GM23338 (cell line): Measurements from ENCODE around the gene NINL. TPM values are rescaled to one million over a fixed set of nuclear protein-coding genes. Genes with fewer than 3 reads are reported as not detected.

Experiments used
- ATAC-seq: fragments of 200-7000 bp; cut with Tn5 transposase; 3 replicates; pipeline ENCODE4 v1.9.1; 2020
- DNase-seq: peaks from one replicate; pipeline ENCODE4 v3.0.0-alpha.2; 2015; ENCODE audit warnings: low spot score
- H2AFZ ChIP-seq: fragments of 200-600 bp; sonication (generic); 2 replicates; pipeline ENCODE4 v1.8.0; 2016; ENCODE audit warnings: antibody characterized with exemption, mild to moderate bottlenecking, moderate library complexity
- H3F3A ChIP-seq: fragments of 200-600 bp; sonication (generic); replicated peaks from 2 replicates; pipeline ENCODE4 v1.8.0; 2017; ENCODE audit warnings: antibody characterized with exemption, mixed run types, low read depth
- H3K27ac ChIP-seq: fragments of 200-600 bp; sonication (generic); 2 replicates; pipeline ENCODE4 v1.6.1; 2016; ENCODE audit warnings: low read depth
- H3K27me3 ChIP-seq: fragments of 200-600 bp; sonication (generic); 2 replicates; pipeline ENCODE4 v1.8.0; 2016; ENCODE audit warnings: mild to moderate bottlenecking, mixed run types, moderate library complexity; ENCODE audit not compliant: insufficient read depth
- H3K36me3 ChIP-seq: fragments of 200-600 bp; sonication (generic); 2 replicates; pipeline ENCODE4 v1.8.0; 2016; ENCODE audit warnings: mild to moderate bottlenecking; ENCODE audit not compliant: insufficient read depth
- H3K4me1 ChIP-seq: fragments of 200-600 bp; sonication (generic); 2 replicates; pipeline ENCODE4 v1.8.0; 2016; ENCODE audit warnings: mild to moderate bottlenecking, moderate library complexity; ENCODE audit not compliant: insufficient read depth
- H3K4me2 ChIP-seq: fragments of 200-600 bp; sonication (generic); 2 replicates; pipeline ENCODE4 v1.7.1; 2017; ENCODE audit warnings: mixed run types
- H3K4me3 ChIP-seq: fragments of 200-600 bp; sonication (generic); 2 replicates; pipeline ENCODE4 v1.6.1; 2016; ENCODE audit warnings: mixed run types
- H3K79me2 ChIP-seq: fragments of 200-600 bp; sonication (generic); replicated peaks from 2 replicates; pipeline ENCODE4 v1.8.0; 2017; ENCODE audit warnings: mild to moderate bottlenecking; ENCODE audit not compliant: insufficient read depth
- H3K9me2 ChIP-seq: fragments of 200-600 bp; sonication (generic); 2 replicates; pipeline ENCODE4 v1.8.0; 2017; ENCODE audit not compliant: insufficient read depth
- H4K20me1 ChIP-seq: fragments of 200-600 bp; sonication (generic); replicated peaks from 2 replicates; pipeline ENCODE4 v1.8.0; 2017; ENCODE audit warnings: mild to moderate bottlenecking; ENCODE audit not compliant: insufficient read depth
- H3K27ac Mint-ChIP-seq: 2 replicates; pipeline ENCODE4 v1.8.0; 2020; ENCODE audit warnings: inconsistent platforms, mild to moderate bottlenecking, moderate library complexity, mixed read lengths
- H3K27me3 Mint-ChIP-seq: 3 replicates; pipeline ENCODE4 v1.8.0; 2022; ENCODE audit warnings: low read depth, mild to moderate bottlenecking, moderate library complexity, mixed read lengths, inconsistent platforms; ENCODE audit not compliant: insufficient read depth, poor library complexity
- H3K36me3 Mint-ChIP-seq: 3 replicates; pipeline ENCODE4 v1.8.0; 2021; ENCODE audit warnings: low read depth, mild to moderate bottlenecking, inconsistent platforms, moderate library complexity, mixed read lengths
- H3K4me1 Mint-ChIP-seq: 3 replicates; pipeline ENCODE4 v1.8.0; 2020; ENCODE audit warnings: mild to moderate bottlenecking, inconsistent platforms, mixed read lengths
- H3K4me3 Mint-ChIP-seq: 3 replicates; pipeline ENCODE4 v1.8.0; 2021; ENCODE audit warnings: moderate library complexity, mild to moderate bottlenecking, inconsistent platforms, mixed read lengths
- H3K9me3 Mint-ChIP-seq: 3 replicates; pipeline ENCODE4 v1.8.0; 2020; ENCODE audit warnings: moderate library complexity, mild to moderate bottlenecking, inconsistent platforms, mixed read lengths
- CREB1 ChIP-seq: fragments of 250-450 bp; sonication (Bioruptor Pico); IDR thresholded peaks from 2 replicates; pipeline ENCODE4 v1.5.0; 2020; ENCODE audit warnings: low read depth, mild to moderate bottlenecking, moderate library complexity
- EZH2 ChIP-seq: fragments of 200-600 bp; sonication (generic); IDR thresholded peaks from one replicate; pipeline ENCODE4 v1.8.0; 2017; ENCODE audit warnings: antibody characterized with exemption, mild to moderate bottlenecking, low read depth; ENCODE audit not compliant: unreplicated experiment
- JUNB ChIP-seq: IDR thresholded peaks from one replicate; pipeline ENCODE4 v1.6.1; 2016; ENCODE audit warnings: antibody characterized with exemption; ENCODE audit not compliant: unreplicated experiment
- NANOG ChIP-seq: IDR thresholded peaks from 2 replicates; pipeline ENCODE4 v1.6.1; 2016; ENCODE audit warnings: antibody characterized with exemption, borderline replicate concordance
- POLR2AphosphoS5 ChIP-seq: IDR thresholded peaks from 2 replicates; pipeline ENCODE4 v1.6.1; 2016; ENCODE audit warnings: antibody characterized with exemption, low read depth
- STAT1 ChIP-seq: IDR thresholded peaks from one replicate; pipeline ENCODE4 v1.6.1; 2016; ENCODE audit warnings: antibody characterized with exemption; ENCODE audit not compliant: unreplicated experiment
- polyA plus RNA-seq: library from polyadenylated mRNA; unstranded; fragments of >200 nt; fragmentation: Nextera tagmentation; extraction: Ambion mirVana; gene quantifications from 2 replicates; pipeline ENCODE4 v1.2.1, GENCODE V29; 2016
- total RNA-seq: library from RNA; depleted of rRNA; stranded (reverse); fragments of >200 nt; shearing (Covaris generic); gene quantifications from 2 replicates; pipeline ENCODE4 v1.2.3, GENCODE V29; 2014
- TF ChIP-seq, protein P1 (sequence below): fragments of 250-450 bp; sonication (Bioruptor Pico); IDR thresholded peaks from 2 replicates; pipeline ENCODE4 v1.5.0; 2020; ENCODE audit warnings: mild to moderate bottlenecking, moderate library complexity
- TF ChIP-seq, protein P2 (sequence below): IDR thresholded peaks from one replicate; pipeline ENCODE4 v1.6.1; 2018; ENCODE audit warnings: antibody characterized with exemption; ENCODE audit not compliant: unreplicated experiment

The NINL gene
- total and polyA plus RNA-seq, 2 experiments from 2014 or later: 18.0 to 31.2 TPM

DNA sequence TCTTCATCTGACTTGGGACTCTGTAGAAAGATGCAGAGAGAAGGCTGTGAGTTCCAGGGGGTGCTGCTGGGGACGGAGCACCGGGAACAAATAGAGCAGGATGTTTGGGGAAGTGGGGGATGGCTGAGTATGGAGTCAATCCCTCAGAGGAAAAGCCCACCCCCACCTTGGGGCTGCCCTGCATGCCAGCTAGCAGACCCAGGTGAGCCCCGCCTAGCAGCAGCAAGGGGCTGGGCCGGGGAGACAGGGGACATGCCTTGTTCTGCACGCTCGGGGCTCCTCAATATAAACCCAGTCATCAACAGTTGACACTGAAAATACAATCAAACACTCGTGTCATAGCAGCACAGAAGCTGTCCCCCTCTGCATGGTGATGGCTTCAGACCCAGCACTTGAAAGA, 74.6 kb downstream of the NINL start:
- no peak overlapping the region for H3K4me2 ChIP-seq
- ATAC-seq (no peak), DNase-seq (no peak)
- Mint-ChIP-seq H3K4me3 (no peak overlapping the region), H3K36me3 (peaks cover 82% of the 10 kb centered on the region), H3K9me3 (peaks cover 22% of the 10 kb centered on the region), H3K4me1 (peaks cover 2% of the 10 kb centered on the region; the same call in 1 of the 3 replicates), H3K27ac (no peak overlapping the region), H3K27me3 (peaks cover 15% of the 10 kb centered on the region)
- no peaks in the 10 kb centered on the region for H3F3A ChIP-seq
- H3K79me2 ChIP-seq: no peaks in the 10 kb centered on the region
- TF ChIP-seq POLR2AphosphoS5 (no peak), STAT1 (no peak), JUNB (no peak), CREB1 (CRISPR knock-in tag) (no peak), NANOG (no peak), EZH2 (no peak)
- TF ChIP-seq, protein P1, sequence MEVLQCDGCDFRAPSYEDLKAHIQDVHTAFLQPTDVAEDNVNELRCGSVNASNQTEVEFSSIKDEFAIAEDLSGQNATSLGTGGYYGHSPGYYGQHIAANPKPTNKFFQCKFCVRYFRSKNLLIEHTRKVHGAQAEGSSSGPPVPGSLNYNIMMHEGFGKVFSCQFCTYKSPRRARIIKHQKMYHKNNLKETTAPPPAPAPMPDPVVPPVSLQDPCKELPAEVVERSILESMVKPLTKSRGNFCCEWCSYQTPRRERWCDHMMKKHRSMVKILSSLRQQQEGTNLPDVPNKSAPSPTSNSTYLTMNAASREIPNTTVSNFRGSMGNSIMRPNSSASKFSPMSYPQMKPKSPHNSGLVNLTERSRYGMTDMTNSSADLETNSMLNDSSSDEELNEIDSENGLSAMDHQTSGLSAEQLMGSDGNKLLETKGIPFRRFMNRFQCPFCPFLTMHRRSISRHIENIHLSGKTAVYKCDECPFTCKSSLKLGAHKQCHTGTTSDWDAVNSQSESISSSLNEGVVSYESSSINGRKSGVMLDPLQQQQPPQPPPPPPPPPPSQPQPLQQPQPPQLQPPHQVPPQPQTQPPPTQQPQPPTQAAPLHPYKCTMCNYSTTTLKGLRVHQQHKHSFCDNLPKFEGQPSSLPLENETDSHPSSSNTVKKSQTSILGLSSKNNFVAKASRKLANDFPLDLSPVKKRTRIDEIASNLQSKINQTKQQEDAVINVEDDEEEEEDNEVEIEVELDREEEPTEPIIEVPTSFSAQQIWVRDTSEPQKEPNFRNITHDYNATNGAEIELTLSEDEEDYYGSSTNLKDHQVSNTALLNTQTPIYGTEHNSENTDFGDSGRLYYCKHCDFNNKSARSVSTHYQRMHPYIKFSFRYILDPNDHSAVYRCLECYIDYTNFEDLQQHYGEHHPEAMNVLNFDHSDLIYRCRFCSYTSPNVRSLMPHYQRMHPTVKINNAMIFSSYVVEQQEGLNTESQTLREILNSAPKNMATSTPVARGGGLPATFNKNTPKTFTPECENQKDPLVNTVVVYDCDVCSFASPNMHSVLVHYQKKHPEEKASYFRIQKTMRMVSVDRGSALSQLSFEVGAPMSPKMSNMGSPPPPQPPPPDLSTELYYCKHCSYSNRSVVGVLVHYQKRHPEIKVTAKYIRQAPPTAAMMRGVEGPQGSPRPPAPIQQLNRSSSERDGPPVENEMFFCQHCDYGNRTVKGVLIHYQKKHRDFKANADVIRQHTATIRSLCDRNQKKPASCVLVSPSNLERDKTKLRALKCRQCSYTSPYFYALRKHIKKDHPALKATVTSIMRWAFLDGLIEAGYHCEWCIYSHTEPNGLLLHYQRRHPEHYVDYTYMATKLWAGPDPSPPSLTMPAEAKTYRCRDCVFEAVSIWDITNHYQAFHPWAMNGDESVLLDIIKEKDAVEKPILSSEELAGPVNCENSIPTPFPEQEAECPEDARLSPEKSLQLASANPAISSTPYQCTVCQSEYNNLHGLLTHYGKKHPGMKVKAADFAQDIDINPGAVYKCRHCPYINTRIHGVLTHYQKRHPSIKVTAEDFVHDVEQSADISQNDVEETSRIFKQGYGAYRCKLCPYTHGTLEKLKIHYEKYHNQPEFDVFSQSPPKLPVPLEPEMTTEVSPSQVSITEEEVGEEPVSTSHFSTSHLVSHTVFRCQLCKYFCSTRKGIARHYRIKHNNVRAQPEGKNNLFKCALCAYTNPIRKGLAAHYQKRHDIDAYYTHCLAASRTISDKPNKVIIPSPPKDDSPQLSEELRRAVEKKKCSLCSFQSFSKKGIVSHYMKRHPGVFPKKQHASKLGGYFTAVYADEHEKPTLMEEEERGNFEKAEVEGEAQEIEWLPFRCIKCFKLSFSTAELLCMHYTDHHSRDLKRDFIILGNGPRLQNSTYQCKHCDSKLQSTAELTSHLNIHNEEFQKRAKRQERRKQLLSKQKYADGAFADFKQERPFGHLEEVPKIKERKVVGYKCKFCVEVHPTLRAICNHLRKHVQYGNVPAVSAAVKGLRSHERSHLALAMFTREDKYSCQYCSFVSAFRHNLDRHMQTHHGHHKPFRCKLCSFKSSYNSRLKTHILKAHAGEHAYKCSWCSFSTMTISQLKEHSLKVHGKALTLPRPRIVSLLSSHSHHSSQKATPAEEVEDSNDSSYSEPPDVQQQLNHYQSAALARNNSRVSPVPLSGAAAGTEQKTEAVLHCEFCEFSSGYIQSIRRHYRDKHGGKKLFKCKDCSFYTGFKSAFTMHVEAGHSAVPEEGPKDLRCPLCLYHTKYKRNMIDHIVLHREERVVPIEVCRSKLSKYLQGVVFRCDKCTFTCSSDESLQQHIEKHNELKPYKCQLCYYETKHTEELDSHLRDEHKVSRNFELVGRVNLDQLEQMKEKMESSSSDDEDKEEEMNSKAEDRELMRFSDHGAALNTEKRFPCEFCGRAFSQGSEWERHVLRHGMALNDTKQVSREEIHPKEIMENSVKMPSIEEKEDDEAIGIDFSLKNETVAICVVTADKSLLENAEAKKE (CRISPR knock-in tag): no peak
- TF ChIP-seq, protein P2, sequence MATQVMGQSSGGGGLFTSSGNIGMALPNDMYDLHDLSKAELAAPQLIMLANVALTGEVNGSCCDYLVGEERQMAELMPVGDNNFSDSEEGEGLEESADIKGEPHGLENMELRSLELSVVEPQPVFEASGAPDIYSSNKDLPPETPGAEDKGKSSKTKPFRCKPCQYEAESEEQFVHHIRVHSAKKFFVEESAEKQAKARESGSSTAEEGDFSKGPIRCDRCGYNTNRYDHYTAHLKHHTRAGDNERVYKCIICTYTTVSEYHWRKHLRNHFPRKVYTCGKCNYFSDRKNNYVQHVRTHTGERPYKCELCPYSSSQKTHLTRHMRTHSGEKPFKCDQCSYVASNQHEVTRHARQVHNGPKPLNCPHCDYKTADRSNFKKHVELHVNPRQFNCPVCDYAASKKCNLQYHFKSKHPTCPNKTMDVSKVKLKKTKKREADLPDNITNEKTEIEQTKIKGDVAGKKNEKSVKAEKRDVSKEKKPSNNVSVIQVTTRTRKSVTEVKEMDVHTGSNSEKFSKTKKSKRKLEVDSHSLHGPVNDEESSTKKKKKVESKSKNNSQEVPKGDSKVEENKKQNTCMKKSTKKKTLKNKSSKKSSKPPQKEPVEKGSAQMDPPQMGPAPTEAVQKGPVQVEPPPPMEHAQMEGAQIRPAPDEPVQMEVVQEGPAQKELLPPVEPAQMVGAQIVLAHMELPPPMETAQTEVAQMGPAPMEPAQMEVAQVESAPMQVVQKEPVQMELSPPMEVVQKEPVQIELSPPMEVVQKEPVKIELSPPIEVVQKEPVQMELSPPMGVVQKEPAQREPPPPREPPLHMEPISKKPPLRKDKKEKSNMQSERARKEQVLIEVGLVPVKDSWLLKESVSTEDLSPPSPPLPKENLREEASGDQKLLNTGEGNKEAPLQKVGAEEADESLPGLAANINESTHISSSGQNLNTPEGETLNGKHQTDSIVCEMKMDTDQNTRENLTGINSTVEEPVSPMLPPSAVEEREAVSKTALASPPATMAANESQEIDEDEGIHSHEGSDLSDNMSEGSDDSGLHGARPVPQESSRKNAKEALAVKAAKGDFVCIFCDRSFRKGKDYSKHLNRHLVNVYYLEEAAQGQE: no peak
- no peaks in the 10 kb centered on the region for H3K9me2 ChIP-seq
- no peak overlapping the region for H2AFZ ChIP-seq
- H3K4me3 ChIP-seq: no peak overlapping the region
- no peaks in the 10 kb centered on the region for H4K20me1 ChIP-seq
- H3K36me3 ChIP-seq: peaks cover 45% of the 10 kb centered on the region
- H3K27ac ChIP-seq: no peak overlapping the region
- H3K4me1 ChIP-seq: no peaks in the 10 kb centered on the region
- H3K27me3 ChIP-seq: no peaks in the 10 kb centered on the region
